Nephron progenitor cell (in vitro differentiated cells): ENCODE measurements around the gene MRPS6.

Experiments
- DNase-seq: peaks from one replicate; pipeline ENCODE4 v3.0.0; 2021
- H3K27ac Mint-ChIP-seq: 2 replicates; pipeline ENCODE4 v1.8.0; 2021; ENCODE audit warnings: mild to moderate bottlenecking, moderate library complexity, mixed read lengths
- H3K27me3 Mint-ChIP-seq: 2 replicates; pipeline ENCODE4 v1.8.0; 2021; ENCODE audit warnings: mild to moderate bottlenecking, low read depth, mixed read lengths; ENCODE audit not compliant: poor library complexity
- H3K36me3 Mint-ChIP-seq: 2 replicates; pipeline ENCODE4 v1.8.0; 2021; ENCODE audit warnings: low read depth, mixed read lengths
- H3K4me1 Mint-ChIP-seq: 2 replicates; pipeline ENCODE4 v1.8.0; 2021; ENCODE audit warnings: mixed read lengths
- H3K4me3 Mint-ChIP-seq: 2 replicates; pipeline ENCODE4 v1.8.0; 2021; ENCODE audit warnings: mild to moderate bottlenecking, moderate library complexity, mixed read lengths
- H3K9me3 Mint-ChIP-seq: 2 replicates; pipeline ENCODE4 v1.8.0; 2021; ENCODE audit warnings: mild to moderate bottlenecking, moderate library complexity, mixed read lengths
- TF ChIP-seq, protein P1 (sequence below): fragments of 200-600 bp; sonication (generic); IDR thresholded peaks from 2 replicates; pipeline ENCODE4 v1.5.0; 2021; ENCODE audit warnings: antibody characterized with exemption

Gene MRPS6

DNA sequence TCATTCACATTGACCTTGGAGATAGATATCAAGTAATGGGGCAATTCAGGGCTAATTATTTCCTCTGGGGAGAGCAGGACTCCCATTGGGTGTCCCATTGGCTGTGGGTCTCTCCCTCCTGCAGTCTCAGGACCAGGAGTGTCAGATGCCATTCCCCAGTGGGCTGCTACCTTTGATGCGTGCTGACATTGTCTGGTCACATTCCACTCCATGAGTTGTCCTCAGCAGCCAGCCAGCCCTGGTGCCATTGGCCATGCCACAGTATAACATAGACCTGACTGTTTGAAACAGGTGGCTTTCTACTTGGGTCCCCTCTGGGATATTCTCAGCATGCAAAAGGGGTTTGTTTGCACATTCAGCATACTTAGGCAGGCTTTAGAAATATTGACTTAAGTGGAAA is 118.5 kb downstream of the MRPS6 start:
- TF ChIP-seq, protein P1, sequence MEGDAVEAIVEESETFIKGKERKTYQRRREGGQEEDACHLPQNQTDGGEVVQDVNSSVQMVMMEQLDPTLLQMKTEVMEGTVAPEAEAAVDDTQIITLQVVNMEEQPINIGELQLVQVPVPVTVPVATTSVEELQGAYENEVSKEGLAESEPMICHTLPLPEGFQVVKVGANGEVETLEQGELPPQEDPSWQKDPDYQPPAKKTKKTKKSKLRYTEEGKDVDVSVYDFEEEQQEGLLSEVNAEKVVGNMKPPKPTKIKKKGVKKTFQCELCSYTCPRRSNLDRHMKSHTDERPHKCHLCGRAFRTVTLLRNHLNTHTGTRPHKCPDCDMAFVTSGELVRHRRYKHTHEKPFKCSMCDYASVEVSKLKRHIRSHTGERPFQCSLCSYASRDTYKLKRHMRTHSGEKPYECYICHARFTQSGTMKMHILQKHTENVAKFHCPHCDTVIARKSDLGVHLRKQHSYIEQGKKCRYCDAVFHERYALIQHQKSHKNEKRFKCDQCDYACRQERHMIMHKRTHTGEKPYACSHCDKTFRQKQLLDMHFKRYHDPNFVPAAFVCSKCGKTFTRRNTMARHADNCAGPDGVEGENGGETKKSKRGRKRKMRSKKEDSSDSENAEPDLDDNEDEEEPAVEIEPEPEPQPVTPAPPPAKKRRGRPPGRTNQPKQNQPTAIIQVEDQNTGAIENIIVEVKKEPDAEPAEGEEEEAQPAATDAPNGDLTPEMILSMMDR: no peak
- Mint-ChIP-seq H3K4me3 (no peak overlapping the region), H3K27ac (no peak overlapping the region), H3K27me3 (peaks cover 6% of the 10 kb centered on the region), H3K4me1 (peaks cover 12% of the 10 kb centered on the region), H3K9me3 (peaks cover 22% of the 10 kb centered on the region), H3K36me3 (peaks cover 44% of the 10 kb centered on the region)
- no peak for DNase-seq
